COR-L47 (cell line): ENCODE results near the gene UBD.

Experiments
- DNase-seq: peaks from one replicate; lab custom pipeline; 2025; lab: John Stamatoyannopoulos, UW

Gene UBD

GRCh38 chr6:29559524-29560287, at the start of gene UBD:
TSS of gene UBD (minus strand) at chr6:29559732. CDS start at chr6:29559701, 31 bp downstream.
- no peak for DNase-seq

GRCh38 chr6:29608131-29608530, 48.6 kb upstream of the UBD start:
- DNase-seq: no peak

- DNase-seq: no peak
Measured at GRCh38 chr6:29603930-29604329, 44.4 kb upstream of the UBD start.

- no peak for DNase-seq
Measured at GRCh38 chr6:29603456-29603855, 43.9 kb upstream of the UBD start.

GRCh38 chr6:29602564-29603361, 43.2 kb upstream of the UBD start:
- peak; percentile 38 for DNase-seq

- DNase-seq: no peak
Measured at GRCh38 chr6:29598172-29598747, 38.7 kb upstream of the UBD start.

GRCh38 chr6:29597184-29597583, 37.7 kb upstream of the UBD start:
- no peak for DNase-seq

GRCh38 chr6:29596381-29596900, 36.9 kb upstream of the UBD start:
- no peak for DNase-seq

- no peak for DNase-seq
Measured at GRCh38 chr6:29593199-29593855, 33.8 kb upstream of the UBD start.

- DNase-seq: no peak
Measured at GRCh38 chr6:29591677-29592076, 32.1 kb upstream of the UBD start.

GRCh38 chr6:29590218-29590808, 30.8 kb upstream of the UBD start:
- DNase-seq: no peak

- DNase-seq: no peak
Measured at GRCh38 chr6:29589423-29590048, 30.0 kb upstream of the UBD start.

- no peak for DNase-seq
Measured at GRCh38 chr6:29584821-29585220, 25.3 kb upstream of the UBD start, which contains the start of gene OR2H2. TSS of gene OR2H2 (plus strand) at chr6:29585121. CDS start at chr6:29587945, 2,824 bp downstream.

- no peak for DNase-seq
Measured at GRCh38 chr6:29577544-29577943, 18.0 kb upstream of the UBD start.

GRCh38 chr6:29576056-29576455, 16.5 kb upstream of the UBD start:
- DNase-seq: no peak

GRCh38 chr6:29567991-29568390, 8.5 kb upstream of the UBD start:
- no peak for DNase-seq

- no peak for DNase-seq
Measured at GRCh38 chr6:29567541-29567940, 8.0 kb upstream of the UBD start.

GRCh38 chr6:29566856-29567255, 7.3 kb upstream of the UBD start:
- no peak for DNase-seq

- no peak for DNase-seq
Measured at GRCh38 chr6:29564875-29565274, 5.3 kb upstream of the UBD start.

GRCh38 chr6:29563435-29563965, 4.0 kb upstream of the UBD start:
- no peak for DNase-seq

- no peak for DNase-seq
Measured at GRCh38 chr6:29561606-29562181, 2.2 kb upstream of the UBD start.
